Transverse colon (tissue), 3 donors: Measurements from ENCODE around the gene DEUP1.

Experiments
- POLR2A ChIP-seq: fragments of 450-650 bp; IDR thresholded peaks from one replicate; pipeline ENCODE4 v1.6.1; 2016; ENCODE audit warnings: antibody characterized with exemption, mild to moderate bottlenecking, moderate library complexity
- TF ChIP-seq, protein P1 (sequence below), 5 experiments: fragments of 200-600 bp in 3 of 5; fragments of 450-650 bp in 2 of 5; sonication (generic) in 3 of 5; IDR thresholded peaks; 1 replicate in 2 of 5; 2 replicates in 3 of 5; pipeline ENCODE4 v1.5.1; 2016 to 2017; ENCODE audit warnings: antibody characterized with exemption in 5 of 5, inconsistent platforms in 3 of 5, mild to moderate bottlenecking in 2 of 5, moderate library complexity in 1 of 5

DNA sequence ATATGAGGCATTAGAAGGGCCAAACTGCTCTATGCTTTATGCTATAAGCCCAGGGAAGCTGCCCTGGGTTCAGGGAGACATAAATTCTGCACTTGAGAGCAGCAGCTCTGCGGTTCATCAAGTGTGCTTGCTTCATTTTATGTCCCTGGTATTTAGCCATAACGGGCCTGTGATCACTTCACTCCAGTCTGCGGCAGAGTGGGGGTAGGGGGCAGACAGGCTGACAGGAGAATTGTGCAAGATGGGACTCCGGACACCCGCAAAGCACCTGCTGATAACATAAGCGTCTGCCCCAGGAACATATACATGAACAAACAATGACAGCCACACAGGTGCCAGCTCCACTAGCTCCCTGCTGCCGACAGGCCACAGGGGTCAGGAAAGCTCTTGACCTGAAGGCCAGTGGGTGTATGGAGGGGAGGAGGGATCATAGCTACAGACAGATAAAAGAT is 156.5 kb downstream of the DEUP1 start:
- TF ChIP-seq POLR2A, result no peak
- TF ChIP-seq, protein P1, sequence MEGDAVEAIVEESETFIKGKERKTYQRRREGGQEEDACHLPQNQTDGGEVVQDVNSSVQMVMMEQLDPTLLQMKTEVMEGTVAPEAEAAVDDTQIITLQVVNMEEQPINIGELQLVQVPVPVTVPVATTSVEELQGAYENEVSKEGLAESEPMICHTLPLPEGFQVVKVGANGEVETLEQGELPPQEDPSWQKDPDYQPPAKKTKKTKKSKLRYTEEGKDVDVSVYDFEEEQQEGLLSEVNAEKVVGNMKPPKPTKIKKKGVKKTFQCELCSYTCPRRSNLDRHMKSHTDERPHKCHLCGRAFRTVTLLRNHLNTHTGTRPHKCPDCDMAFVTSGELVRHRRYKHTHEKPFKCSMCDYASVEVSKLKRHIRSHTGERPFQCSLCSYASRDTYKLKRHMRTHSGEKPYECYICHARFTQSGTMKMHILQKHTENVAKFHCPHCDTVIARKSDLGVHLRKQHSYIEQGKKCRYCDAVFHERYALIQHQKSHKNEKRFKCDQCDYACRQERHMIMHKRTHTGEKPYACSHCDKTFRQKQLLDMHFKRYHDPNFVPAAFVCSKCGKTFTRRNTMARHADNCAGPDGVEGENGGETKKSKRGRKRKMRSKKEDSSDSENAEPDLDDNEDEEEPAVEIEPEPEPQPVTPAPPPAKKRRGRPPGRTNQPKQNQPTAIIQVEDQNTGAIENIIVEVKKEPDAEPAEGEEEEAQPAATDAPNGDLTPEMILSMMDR (IDR thresholded peaks at IDR 0.05), result no peak
